H1 (cell line): Measurements from ENCODE around the gene GRHL3. TPM values are rescaled to one million over a fixed set of nuclear protein-coding genes. Genes with fewer than 3 reads are reported as not detected.

Experiments used
- CHD7 ChIP-seq: fragments of 300-600 bp; sonication (generic); IDR thresholded peaks from 2 replicates; pipeline ENCODE4 v1.7.1; 2012; ENCODE audit warnings: low read length, moderate library complexity, mild to moderate bottlenecking, inconsistent platforms; ENCODE audit not compliant: insufficient replicate concordance
- CTCF ChIP-seq, 3 experiments: IDR thresholded peaks; 1 replicate in 2 of 3; 2 replicates in 1 of 3; pipeline versions ENCODE4 v1.5.1 to v1.6.1; 2011; ENCODE audit warnings: low read length in 3 of 3, mild to moderate bottlenecking in 3 of 3, inconsistent platforms in 2 of 3, low read depth in 1 of 3, moderate library complexity in 1 of 3; ENCODE audit not compliant: insufficient read depth in 1 of 3; ENCODE audit errors: control extremely low read depth in 1 of 3
- HDAC6 ChIP-seq: IDR thresholded peaks from one replicate; pipeline ENCODE4 v1.7.1; 2012; ENCODE audit warnings: low read depth, mild to moderate bottlenecking, inconsistent platforms, low read length, moderate library complexity
- polyA plus RNA-seq, 7 experiments: library from polyadenylated mRNA; depleted of rRNA in 3 of 7; stranded (reverse) in 5 of 7; unstranded in 2 of 7; fragments of >200 nt in 5 of 7; fragments of 200-250 nt in 2 of 7; gene quantifications; 1 replicate in 5 of 7; 2 replicates in 1 of 7; 4 replicates in 1 of 7; pipeline versions ENCODE4 v1.2.1 to v1.2.3, GENCODE V29; 2011 to 2013; ENCODE audit warnings: missing spikeins in 2 of 7, mixed read lengths in 2 of 7
- total RNA-seq: library from RNA; stranded (reverse); fragmentation: NEBNext Ultra II Directional; extraction: Animal tissue kit (Norgen Biotek cat#: 25700); gene quantifications from 2 replicates; pipeline ENCODE4 v1.2.1, GENCODE V29; 2021

Gene GRHL3
- total and polyA plus RNA-seq, 2 of the 8 experiments (the other 6 are each of a cell fraction or from before 2014, with no cell fraction given), result 0.80 to 1.8 TPM

GRCh38 chr1:24337455-24337854 is 18.3 kb downstream of the GRHL3 start (continued):
- TF ChIP-seq CTCF (IDR thresholded peaks at IDR 0.05; ENCODE audit: control extremely low read depth in 1 of 3, insufficient read depth in 1 of 3, low read depth in 1 of 3, low read length in 3 of 3), result no peak
- TF ChIP-seq HDAC6, result no peak
- no peak for TF ChIP-seq CHD7
